Measurements from ENCODE around the gene TPSG1. TPM values are rescaled to one million over a fixed set of nuclear protein-coding genes. Genes with fewer than 3 reads are reported as not detected.
"Not testable (repeated sequence)": the region's sequence is repeated elsewhere in the genome, so short reads cannot be mapped to it uniquely, and the experiment has no call there.

TPSG1 gene
- under 1 TPM in 1 of 4 donors, not detected in 3; 0.21 TPM for total RNA-seq
- polyA plus RNA-seq, result not detected
- long read RNA-seq, donor 1, result 0 reads
- long read RNA-seq, donor 2, partial matches to known transcripts, result 1 of 1 reads
- long read RNA-seq, donor 2, other reads (novel, unspliced or antisense), result 0 of 1 reads
- long read RNA-seq, donor 3, result 0 reads
- long read RNA-seq, donor 4, result 0 reads

DNA sequence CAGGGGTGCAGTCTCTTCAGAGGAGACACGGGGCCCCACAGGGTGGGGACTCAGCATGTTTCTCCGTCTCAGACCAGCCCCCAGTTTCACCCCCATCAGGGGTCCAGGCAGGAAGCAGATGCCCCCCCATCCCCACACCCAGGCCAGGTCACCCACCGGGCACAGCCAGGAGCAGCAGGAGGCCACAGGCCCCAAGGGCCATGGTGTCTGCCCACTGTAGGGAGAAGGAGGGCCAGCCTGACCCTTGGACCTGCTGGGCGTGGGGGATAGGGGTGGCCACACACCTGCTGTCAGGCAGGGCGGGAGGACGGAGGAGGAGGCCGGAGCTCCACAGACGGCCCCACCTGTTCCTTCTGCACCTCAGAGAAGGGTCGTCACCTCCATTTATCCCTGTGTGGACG, at the start of gene TPSG1:
Gene TPSG1, minus strand, starts transcription at position 218 of the 401 bp plus-strand sequence. Its CDS starts 16 bp downstream, at position 202.
- H3K4me1 ChIP-seq (ENCODE audit: control insufficient read depth, insufficient read depth, low read length), result no peaks in the 10 kb centered on the region
- peak in 1 of 3 donors; percentile 36 for DNase-seq
- intact Hi-C loops (cut with DNase I), result no loop called here
- no peak within 1 kb of the TSS for H3K4me3 ChIP-seq (ENCODE audit: low read length)
- no peaks in the 10 kb centered on the region for H3K9me3 ChIP-seq (ENCODE audit: control insufficient read depth, low read length)
- no peaks in the 10 kb centered on the region for H3K27me3 ChIP-seq (ENCODE audit: control insufficient read depth, insufficient read depth)
- ATAC-seq, result no peak
- no peak within 1 kb of the TSS for H3K27ac ChIP-seq (ENCODE audit: low read length)
- WGBS, result 62% methylated on average over 10 of the region's 10 CpGs

DNA sequence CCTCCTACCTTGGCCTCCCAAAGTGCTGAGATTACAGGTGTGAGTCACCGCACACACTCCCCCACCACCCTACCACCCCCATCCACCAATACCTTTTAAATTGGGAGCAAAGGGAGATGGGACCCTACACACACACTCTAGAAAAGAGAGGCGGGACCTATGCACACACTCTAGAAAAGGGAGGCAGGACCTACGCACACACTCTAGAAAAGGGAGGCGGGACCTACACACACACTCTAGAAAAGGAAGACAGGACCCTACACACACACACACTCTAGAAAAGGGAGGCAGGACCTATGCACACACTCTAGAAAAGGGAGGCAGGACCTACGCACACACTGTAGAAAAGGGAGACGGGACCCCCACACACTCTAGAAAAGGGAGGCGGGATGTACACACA, 49.7 kb upstream of the TPSG1 start:
- intact Hi-C loops (cut with DNase I), result no loop called here

DNA sequence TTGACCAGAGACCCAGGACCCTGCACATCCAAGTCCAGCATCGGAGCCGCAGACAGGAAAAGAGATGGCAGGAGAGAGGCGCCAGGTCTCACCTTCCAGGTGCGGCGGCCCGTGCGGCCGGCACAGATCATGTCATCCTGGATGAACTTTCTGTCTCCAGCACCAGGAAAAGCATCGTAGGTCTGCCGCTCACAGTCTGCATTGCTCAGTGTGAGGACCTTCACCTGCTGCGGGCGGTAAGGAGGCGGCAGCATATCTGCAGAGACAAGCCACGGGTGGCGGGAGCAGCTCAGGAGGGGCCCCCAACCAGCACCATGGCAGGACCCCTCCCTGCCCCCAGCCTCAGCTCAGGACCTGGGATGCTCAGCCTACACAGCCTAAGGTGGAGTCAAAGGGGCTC, 48.7 kb upstream of the TPSG1 start:
- 86% methylated on average over 15 of the region's 15 CpGs for WGBS
- intact Hi-C loops (cut with DNase I), result no loop called here
- no peak overlapping the region for H3K27ac ChIP-seq (ENCODE audit: low read length)
- ATAC-seq (no peak), DNase-seq (no peak)
- H3K4me1 ChIP-seq (ENCODE audit: control insufficient read depth, insufficient read depth, low read length), result no peaks in the 10 kb centered on the region
- no peaks in the 10 kb centered on the region for H3K27me3 ChIP-seq (ENCODE audit: control insufficient read depth, insufficient read depth)
- no peaks in the 10 kb centered on the region for H3K9me3 ChIP-seq (ENCODE audit: control insufficient read depth, low read length)
- no peak overlapping the region for H3K4me3 ChIP-seq (ENCODE audit: low read length)

More for the DNA sequence above, 49.7 kb upstream of the TPSG1 start:
- Histone ChIP-seq H3K4me3 (ENCODE audit: low read length) (no peak overlapping the region), H3K9me3 (ENCODE audit: control insufficient read depth, low read length) (no peaks in the 10 kb centered on the region), H3K27ac (ENCODE audit: low read length) (no peak overlapping the region), H3K27me3 (ENCODE audit: control insufficient read depth, insufficient read depth) (no peaks in the 10 kb centered on the region), H3K4me1 (ENCODE audit: control insufficient read depth, insufficient read depth, low read length) (no peaks in the 10 kb centered on the region)
- ATAC-seq (no peak), DNase-seq (no peak)
- WGBS, result 95% methylated on average over 7 of the region's 7 CpGs

DNA sequence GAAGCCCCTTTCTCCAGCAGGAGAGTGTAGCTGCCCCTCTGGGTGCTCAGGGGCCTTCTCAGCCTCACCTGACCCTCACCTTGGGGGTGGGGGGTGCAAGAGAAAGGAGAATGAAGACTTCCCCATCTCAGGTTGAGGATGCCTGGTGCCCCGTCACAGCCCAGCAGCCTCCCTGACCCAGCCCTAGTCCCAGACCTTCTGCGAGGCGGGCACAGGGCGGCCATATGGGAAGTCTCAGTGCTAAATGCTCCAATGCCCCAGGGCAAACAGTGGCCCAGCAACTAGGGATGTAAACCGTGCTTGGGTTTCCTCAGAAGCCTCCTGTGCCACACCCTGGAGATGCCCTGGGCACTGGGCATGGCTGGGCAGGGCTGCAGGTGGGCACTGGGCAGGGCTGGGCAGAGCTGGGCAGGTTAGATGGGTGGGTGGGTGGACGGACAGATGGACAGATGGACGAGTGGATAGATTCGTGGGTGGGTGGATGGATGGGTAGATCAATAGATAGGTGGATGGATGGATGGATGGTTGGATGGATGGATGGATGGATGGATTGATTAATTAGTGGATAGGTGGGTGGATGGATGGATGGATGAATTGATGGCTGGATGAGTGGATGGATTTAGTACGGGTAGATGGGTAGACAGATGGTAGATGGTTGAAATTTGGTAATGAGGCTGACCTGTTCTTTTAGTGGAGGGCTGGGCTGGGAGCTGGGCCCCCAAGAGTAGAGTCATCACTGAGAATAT, 47.6 kb upstream of the TPSG1 start:
- H3K27me3 ChIP-seq (ENCODE audit: control insufficient read depth, insufficient read depth), result no peaks in the 10 kb centered on the region
- intact Hi-C loops (cut with DNase I), result no loop called here

DNA sequence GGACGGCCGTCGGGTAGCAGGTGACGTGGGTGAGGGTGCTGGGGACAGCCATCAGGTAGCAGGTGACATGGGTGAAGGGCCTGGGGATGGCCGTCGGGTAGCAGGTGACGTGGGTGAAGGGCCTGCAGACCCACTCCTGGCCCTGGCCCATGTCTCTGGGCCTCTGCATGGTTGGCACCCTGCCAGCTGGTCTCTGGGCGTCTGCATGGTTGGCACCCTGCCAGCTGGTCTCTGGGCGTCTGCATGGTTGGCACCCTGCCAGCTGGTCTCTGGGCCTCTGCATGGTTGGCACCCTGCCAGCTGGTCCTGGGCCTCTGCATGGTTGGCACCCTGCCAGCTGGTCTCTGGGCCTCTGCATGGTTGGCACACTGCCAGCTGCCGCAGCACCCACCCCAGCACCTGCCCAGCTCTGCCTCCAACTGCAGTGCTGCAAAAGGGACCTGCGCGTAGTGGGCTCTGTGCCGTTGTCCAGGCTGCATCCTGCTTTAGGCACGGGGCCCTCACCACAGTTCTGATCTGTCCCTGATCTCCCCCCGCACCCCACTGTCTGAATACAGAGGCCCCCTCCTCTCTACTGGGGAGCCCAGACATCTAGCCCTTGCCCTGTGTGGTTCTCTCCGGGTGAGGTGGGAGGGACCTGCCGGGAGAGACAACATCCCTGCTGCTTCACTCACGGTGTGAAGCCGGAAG, 46.8 kb upstream of the TPSG1 start:
- WGBS, result 15% methylated on average over 19 of the region's 19 CpGs
- H3K27ac ChIP-seq (ENCODE audit: low read length); H3K9me3 ChIP-seq (ENCODE audit: control insufficient read depth, low read length); H3K4me3 ChIP-seq (ENCODE audit: low read length); H3K4me1 ChIP-seq (ENCODE audit: control insufficient read depth, insufficient read depth, low read length); H3K27me3 ChIP-seq (ENCODE audit: control insufficient read depth, insufficient read depth); intact Hi-C loops (cut with DNase I): not testable (repeated sequence)
- DNase-seq, result peak; percentile 39 to 76 (median 75)
- peak; percentile 9 to 32 for ATAC-seq

More for the DNA sequence above, 47.6 kb upstream of the TPSG1 start:
- ATAC-seq (peak in 1 of 2 donors; percentile 8), DNase-seq (no peak)
- no peak overlapping the region for H3K4me3 ChIP-seq (ENCODE audit: low read length)
- 74% methylated on average over 9 of the region's 9 CpGs for WGBS
- H3K27ac ChIP-seq (ENCODE audit: low read length), result no peak overlapping the region
- no peaks in the 10 kb centered on the region for H3K9me3 ChIP-seq (ENCODE audit: control insufficient read depth, low read length)
- no peaks in the 10 kb centered on the region for H3K4me1 ChIP-seq (ENCODE audit: control insufficient read depth, insufficient read depth, low read length)

DNA sequence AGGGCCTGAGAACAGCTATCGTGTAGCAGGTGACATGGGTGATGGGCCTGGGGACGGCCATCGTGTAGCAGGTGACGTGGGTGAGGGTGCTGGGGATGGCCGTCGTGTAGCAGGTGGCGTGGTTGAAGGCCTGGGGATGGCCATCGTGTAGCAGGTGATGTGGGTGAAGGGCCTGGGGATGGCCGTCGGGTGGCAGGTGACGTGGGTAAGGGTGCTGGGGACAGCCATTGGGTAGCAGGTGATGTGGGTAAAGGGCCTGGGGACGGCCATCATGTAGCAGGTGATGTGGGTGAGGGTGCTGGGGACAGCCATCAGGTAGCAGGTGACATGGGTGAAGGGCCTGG, 46.3 kb upstream of the TPSG1 start:
- no peaks in the 10 kb centered on the region for H3K27me3 ChIP-seq (ENCODE audit: control insufficient read depth, insufficient read depth)
- no peak for ATAC-seq
- intact Hi-C loops (cut with DNase I), result no loop called here

DNA sequence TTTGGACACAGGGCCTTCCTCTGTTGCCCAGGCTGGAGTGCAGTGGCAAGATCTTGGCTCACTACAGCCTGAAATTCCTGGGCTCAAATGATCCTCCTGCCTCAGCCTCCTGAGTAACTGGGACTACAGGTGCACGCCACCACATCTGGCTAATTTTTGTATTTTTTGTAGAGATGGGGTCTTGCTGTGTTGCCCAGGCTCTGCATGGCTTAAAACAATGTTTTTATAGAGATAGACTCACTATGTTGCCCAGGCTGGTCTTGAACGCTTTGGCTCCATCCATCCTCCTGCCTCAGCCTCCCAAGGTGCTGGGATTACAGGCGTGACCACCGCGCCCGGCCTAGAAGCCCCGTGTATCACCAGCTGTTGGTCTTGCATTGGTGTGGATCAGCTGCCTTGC, 44.4 kb upstream of the TPSG1 start:
- ATAC-seq; H3K4me3 ChIP-seq (ENCODE audit: low read length); H3K27ac ChIP-seq (ENCODE audit: low read length); H3K9me3 ChIP-seq (ENCODE audit: control insufficient read depth, low read length); intact Hi-C loops (cut with DNase I); DNase-seq; H3K27me3 ChIP-seq (ENCODE audit: control insufficient read depth, insufficient read depth); H3K4me1 ChIP-seq (ENCODE audit: control insufficient read depth, insufficient read depth, low read length): not testable (repeated sequence)
- WGBS, result 95% methylated on average over 7 of the region's 7 CpGs

More for the DNA sequence above, 46.3 kb upstream of the TPSG1 start:
- Histone ChIP-seq H3K4me3 (ENCODE audit: low read length) (no peak overlapping the region), H3K9me3 (ENCODE audit: control insufficient read depth, low read length) (no peaks in the 10 kb centered on the region), H3K4me1 (ENCODE audit: control insufficient read depth, insufficient read depth, low read length) (no peaks in the 10 kb centered on the region), H3K27ac (ENCODE audit: low read length) (no peak overlapping the region)
- DNase-seq, result no peak
- WGBS, result 76% methylated on average over 12 of the region's 12 CpGs

DNA sequence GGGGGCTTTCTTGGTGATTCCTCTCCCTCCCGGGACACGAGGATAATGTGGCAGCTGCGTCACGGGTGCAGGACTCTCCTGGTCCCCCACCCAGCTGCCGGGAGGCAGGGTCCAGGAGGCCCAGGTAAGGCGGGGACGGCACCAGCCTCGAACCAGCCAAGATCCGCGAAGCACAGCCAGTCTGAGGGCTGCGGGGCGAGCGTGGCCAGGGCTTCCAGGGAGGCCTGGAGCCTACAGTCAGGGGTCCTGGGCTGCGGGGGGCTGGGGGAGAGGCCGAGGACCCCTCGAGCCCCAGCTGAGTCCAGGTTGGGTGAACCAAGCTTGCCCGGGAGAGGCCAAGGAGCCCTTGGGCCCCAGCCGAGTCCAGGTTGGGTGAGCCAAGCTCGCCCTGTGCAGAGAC, 40.8 kb upstream of the TPSG1 start:
- WGBS, result 87% methylated on average over 19 of the region's 19 CpGs
- H3K4me3 ChIP-seq (ENCODE audit: low read length), result no peak overlapping the region
- H3K4me1 ChIP-seq (ENCODE audit: control insufficient read depth, insufficient read depth, low read length), result no peaks in the 10 kb centered on the region
- peak in 2 of 3 donors; percentile 9 to 40 for DNase-seq
- no peaks in the 10 kb centered on the region for H3K27me3 ChIP-seq (ENCODE audit: control insufficient read depth, insufficient read depth)
- intact Hi-C loops (cut with DNase I), result no loop called here
- H3K27ac ChIP-seq (ENCODE audit: low read length), result no peak overlapping the region
- no peaks in the 10 kb centered on the region for H3K9me3 ChIP-seq (ENCODE audit: control insufficient read depth, low read length)
- ATAC-seq, result no peak

DNA sequence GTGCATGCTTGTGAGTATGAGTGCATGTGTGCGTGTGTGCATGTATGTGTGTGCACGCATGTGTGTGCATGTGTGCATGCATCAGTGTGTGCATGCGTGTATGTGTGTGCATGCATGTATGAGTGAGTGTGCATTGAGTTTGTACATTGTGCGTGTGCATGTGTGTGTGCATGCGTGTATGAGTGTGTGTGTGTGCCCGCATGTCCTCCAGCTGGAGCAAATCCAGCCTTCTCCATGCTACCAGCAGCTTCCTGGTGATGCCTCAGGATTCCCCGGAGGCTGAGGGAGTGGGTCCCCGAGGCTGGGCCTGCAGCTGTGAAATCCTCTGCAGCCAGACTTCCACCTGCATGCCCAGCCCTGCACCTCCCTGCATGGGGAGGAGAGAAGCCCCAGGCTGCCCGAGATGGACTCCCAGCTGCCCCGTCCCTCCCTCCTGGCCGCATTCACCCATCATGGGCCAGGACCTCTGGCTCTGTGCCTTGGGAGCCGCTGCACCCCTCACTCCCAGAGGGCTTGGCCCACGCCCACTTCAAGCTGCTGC, 40.1 kb upstream of the TPSG1 start:
- ATAC-seq (no peak), DNase-seq (peak in 2 of 3 donors; percentile 26 to 42)
- Histone ChIP-seq H3K4me3 (ENCODE audit: low read length) (no peak overlapping the region), H3K27me3 (ENCODE audit: control insufficient read depth, insufficient read depth) (no peaks in the 10 kb centered on the region), H3K4me1 (ENCODE audit: control insufficient read depth, insufficient read depth, low read length) (no peaks in the 10 kb centered on the region), H3K27ac (ENCODE audit: low read length) (no peak overlapping the region), H3K9me3 (ENCODE audit: control insufficient read depth, low read length) (no peaks in the 10 kb centered on the region)
- 83% methylated on average over 13 of the region's 13 CpGs for WGBS
- intact Hi-C loops (cut with DNase I), result no loop called here

DNA sequence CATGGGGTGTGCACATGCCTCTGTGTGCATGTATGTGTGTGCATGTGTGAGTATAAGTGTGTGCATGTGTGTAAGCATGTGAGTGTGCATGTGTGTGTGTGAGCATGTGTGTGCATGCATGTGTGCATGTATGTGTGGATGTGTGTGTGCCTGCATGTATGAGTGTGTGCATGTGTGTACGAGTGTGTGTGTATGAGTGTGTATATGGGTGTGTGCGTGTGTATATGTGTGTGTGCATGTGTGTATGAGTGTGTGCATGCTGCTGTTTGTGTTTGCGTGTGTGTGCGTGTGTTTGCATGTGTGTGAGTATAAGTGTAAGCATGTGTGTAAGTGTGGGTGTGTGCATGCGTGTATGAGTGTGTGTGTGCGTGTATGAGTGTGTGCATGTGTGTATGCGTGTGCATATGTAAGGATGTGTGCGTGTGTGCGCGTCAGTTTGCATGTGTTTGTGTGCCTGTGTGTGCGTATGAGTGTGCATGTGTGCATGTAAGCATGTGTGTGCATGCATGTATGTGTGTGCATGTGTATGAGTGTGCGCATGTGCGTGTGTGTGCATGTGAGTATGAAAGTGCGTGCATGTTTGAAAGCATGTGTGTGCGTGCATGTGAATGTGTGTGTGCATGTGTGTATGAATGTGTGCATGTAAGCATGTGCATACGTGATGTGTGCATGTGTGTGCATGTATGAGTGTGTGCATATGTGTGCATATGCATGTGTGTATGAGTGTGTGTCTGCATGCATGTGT, 39.4 kb upstream of the TPSG1 start:
- H3K27me3 ChIP-seq (ENCODE audit: control insufficient read depth, insufficient read depth), result no peaks in the 10 kb centered on the region

More for the DNA sequence above, 39.4 kb upstream of the TPSG1 start:
- H3K4me1 ChIP-seq (ENCODE audit: control insufficient read depth, insufficient read depth, low read length), result no peaks in the 10 kb centered on the region
- DNase-seq (no peak), ATAC-seq (no peak)
- no peak overlapping the region for H3K27ac ChIP-seq (ENCODE audit: low read length)
- intact Hi-C loops (cut with DNase I), result no loop called here
- H3K4me3 ChIP-seq (ENCODE audit: low read length), result no peak overlapping the region
- 97% methylated on average over 16 of the region's 16 CpGs for WGBS
- no peaks in the 10 kb centered on the region for H3K9me3 ChIP-seq (ENCODE audit: control insufficient read depth, low read length)
